Stimulated activated CD4-positive, alpha-beta T cell treated with anti-CD3 and anti-CD28 coated beads, TNF-alpha, amount 100 ng/mL, for 4 hours (primary cell): ENCODE measurements around the gene FSIP1.

Experiments
- DNase-seq, 3 experiments: peaks; one replicate each; pipeline ENCODE4 v3.0.0-alpha.2; 2020; ENCODE audit warnings: low read depth in 3 of 3

Gene FSIP1

DNA sequence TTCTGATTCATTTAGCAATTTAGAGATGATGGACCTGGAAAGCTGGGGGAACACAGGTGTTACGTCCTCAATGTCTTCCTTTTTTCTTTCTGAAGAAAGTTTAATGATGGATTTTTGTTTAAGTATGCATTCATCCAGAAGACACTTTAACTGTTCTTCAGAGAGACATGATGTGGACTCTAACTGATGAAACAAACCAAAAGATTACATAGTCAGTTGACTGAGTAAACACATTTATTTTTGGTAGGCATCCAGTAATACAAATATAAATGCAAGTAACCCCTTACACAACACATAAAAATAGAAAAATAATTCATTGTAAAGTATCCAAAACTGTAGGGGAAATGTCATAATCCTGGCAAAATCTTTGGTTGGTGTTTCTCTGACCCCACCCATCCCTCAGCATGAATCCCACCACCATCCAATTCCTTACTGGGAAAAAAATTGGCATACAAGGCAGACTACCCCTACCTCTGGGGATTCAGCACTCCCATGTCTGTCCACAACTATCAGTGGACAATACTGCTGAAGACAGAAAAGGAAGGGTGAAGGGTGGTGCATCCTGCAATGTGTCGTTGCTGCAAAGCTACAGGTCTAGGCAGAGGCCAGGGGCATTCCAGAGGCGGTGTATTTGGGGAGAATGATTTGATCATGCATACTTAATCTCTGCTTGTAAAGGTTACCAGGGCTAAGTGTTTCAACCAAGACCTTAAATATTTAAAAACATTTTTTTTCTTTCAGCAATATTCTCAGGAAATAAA is 164.4 kb downstream of the FSIP1 start:
- DNase-seq: no peak

DNA sequence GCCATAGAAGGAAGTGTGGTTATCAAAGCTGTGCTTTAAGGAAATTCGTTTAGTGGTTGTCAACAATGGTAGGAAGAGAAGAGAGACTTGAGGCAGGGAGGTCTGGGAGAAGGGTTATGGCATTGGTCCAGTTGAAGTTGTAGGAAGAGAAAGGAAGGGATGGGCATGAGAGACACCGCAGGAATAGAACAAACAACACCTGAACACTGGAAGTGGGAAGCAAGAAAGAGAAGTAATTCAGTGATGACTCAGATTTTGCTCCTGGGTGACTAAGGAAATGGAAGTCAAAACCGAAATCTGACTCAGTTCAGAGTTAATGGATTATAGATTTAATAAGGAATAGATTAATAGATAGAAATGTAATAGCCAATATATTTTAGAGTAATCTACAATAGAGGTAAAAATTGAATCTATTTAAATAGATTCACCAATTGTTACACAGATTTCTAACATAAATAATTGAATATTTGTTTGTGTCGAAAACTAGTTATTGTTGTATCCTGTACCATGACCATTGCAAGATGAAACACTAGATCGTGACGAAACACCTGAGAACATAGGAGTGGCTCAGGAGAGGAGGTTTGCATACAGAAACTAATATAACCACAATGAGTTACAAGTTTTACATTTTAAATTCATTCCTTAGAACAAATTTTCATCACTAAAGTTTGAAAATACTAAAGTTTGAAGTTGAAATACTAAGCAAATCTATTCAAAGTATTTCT is 165.7 kb downstream of the FSIP1 start:
- no peak for DNase-seq

DNA sequence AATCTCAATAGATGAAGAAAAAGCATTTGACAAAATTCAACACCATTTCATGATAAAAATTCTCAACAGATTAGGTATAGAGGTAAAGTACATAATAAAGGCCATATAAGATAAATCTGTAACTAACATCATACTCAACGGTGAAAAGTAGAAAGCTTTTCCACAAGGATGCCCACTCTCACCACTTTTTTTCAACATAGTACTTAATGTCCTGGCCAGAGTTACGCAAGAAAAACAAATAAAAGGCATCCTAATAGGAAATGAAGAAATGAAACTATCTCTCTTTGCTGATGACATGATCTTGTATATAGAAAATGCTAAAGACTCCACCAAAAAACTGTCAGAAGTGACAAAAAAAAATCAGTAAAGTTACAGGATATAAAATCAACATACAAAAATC is 168.8 kb downstream of the FSIP1 start:
- DNase-seq: no peak

DNA sequence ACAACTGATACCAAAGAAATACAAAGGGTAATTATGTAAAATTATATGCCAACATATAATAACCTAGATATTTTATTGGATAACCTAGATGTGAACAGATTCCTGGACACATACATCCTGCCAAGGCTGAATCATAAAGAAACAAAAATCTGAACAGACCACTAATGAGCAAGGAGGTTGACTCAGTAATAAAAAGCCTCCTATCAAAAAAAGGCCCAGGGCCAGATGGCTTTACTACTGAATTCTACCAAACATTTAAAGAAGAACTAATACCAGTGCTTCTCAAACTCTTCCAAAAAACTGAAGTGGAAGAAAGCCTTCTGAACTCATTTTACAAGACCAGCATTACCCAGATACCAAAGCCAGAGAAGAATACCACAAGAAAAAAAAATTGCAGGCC is 169.4 kb downstream of the FSIP1 start:
- no peak for DNase-seq

GRCh38 chr15:39610665-39611064 is 172.0 kb downstream of the FSIP1 start:
- no peak for DNase-seq

DNA sequence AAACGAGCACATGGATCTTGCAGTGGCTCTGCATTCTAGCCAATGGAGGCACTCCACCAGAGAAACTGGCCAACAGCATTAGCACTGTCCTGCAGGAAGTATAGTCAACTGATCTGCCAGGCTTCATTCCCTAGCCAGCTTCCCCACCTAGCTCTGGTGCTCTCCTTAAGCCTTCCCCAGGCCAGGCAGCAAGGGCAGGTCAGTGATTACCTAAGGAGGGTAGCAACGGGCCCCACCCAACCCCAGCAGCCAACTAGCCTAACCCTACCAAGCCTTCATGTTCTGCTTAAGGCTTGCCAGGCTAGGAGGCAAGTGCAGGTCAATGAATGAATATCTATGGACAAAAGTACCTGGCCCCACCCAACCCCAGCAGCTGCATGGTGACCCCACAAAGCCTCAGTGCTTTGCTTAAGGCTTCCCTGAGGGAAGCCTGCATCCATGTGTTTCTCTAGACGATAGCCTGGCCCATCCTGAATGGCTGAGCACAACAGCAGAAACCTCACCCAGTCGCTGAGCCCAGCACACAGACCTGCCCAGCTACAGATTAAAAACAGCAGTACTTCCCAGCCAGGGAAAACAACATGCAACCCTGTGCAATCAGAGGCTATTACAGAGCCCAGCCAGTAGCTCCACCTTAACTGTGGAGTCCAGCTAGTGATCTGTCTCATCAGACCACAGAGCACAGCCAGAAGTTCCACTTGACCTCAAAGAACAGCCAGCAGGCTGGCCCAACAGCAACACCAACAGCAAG is 173.3 kb downstream of the FSIP1 start:
- DNase-seq: no peak

DNA sequence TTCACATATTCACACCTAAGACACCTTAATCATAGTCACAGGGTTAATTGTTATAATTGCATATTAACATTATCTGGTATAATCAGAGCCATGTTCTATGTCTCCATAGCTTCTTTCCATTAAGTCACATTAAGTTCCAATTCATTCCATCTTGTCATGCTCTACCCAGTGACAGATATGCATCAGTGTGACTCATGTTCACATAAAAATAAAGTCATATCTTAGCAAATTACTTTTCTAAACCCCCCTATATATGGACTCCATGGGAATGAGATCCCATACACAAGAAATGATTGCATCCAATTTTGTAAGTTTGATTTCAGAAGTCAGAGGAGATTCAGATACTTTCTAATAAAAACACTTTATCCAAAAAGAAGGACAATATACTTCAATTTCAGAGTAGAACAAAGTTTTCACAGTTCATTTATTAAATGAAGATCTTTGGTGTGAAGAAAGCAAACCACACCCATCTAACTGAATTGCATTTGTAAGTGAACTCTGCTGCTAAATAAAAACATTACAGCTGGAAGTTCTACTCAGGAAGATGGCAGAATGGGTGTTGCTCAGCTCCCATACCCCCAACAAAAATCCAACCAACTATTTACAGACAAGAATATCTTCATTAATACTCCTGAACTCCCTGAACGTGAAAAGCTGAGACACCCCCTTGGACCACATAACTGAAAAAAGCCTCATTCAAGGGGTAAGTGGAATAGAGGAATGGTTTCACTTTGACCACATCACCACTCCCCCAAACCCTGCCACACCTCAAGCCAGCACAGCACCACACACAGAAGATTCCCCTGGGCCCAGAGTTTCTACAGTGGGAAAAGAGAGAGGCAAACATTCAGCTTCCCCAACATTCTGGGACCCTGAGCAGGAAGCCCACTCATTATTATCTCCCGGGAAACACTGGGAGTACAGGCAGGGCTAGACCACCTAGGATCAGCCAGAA is 174.2 kb downstream of the FSIP1 start:
- DNase-seq: no peak

DNA sequence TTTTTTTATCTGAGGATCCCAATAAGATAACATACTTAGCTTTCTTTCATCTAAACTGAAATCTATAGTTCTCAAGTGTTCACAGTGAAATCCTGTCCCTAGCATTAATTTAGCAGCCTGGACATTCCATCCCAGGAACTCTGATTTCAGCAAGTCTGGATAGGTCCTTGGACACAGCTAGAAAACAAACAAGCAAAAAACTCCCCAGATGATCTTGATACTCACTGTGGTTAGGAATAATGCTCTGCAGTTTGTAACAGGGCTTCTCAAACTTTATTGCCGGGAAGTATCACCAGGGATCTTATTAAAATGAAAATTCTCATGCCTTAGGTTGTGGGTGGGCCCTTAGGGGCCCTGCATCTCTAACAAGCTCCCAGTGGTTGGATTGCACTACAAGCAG is 177.5 kb downstream of the FSIP1 start:
- DNase-seq: no peak

DNA sequence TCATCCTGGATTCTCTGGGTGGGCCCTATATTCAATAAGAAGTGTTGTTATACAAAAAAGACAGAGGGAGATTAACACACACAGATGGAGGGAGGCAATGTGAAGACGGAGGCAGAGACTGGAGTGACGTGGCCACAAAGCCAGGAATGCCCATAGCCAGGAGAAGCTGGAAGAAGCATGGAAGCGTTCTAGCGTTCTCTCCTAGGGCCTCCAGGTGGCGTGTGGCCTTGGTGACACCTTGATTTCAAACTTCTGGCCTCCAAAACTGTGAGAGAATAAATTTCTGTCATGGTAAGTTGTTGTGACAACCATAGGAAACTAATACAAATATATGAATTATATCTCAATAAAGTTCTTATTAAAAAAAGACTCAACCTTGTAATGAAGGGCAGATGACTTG is 180.5 kb downstream of the FSIP1 start:
- DNase-seq: no peak

DNA sequence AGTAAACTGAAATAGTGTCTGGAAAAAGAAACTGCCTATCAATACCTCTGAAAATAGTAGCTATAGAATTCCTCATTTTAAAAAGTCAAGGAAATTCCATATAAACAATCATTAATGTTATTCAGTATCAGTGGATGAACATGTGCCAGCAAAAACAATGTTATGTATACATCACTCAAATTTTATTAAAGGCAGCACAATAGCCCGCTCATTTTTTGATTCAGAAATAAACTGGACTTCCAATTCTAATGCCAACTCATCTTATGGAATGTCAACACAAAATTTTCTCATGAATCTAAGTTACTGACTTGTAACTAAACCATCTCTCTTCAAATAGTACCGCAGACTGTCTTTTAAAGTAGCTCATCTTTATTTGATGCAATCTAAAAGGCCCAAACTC is 182.8 kb downstream of the FSIP1 start:
- no peak for DNase-seq

DNA sequence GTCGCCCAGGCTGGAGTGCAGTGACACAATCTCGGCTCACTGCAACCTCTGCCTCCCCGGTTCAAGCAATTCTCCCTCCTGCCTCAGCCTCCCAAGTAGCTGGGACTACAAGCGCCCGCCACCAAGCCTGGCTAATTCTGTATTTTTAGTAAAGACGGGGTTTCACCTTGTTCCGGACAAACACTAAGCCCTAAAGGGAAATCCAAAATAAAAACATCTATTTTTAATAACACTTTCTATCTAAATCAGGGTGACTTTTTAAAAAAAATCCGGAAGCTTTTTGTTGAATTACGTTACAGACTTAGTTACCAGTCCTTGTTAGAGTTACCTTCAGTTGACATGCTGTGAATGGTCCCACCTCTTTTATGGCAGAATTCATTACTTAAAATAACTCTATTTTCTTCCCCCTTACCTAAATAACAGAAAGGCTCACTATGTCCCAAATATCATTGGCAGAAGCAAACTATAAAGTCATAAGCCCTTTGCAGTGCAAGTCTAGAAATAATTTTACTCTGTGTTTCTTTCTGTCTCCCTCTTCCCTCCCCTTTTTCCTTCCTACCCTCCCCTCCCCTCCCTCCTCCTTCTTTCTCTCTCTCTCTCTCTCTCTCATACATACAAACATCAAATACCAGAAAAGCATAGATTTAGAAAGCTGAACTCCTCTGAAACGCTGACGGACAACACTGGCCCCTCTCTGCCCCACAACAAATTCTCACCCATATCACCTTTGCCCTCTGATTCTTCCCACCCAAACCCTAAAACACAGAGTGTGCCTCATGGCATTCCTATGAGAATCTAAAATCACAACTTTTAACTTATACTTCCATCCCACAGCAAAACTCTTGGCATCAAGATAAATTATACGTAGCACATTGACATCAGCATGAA is 183.4 kb downstream of the FSIP1 start:
- DNase-seq: no peak

DNA sequence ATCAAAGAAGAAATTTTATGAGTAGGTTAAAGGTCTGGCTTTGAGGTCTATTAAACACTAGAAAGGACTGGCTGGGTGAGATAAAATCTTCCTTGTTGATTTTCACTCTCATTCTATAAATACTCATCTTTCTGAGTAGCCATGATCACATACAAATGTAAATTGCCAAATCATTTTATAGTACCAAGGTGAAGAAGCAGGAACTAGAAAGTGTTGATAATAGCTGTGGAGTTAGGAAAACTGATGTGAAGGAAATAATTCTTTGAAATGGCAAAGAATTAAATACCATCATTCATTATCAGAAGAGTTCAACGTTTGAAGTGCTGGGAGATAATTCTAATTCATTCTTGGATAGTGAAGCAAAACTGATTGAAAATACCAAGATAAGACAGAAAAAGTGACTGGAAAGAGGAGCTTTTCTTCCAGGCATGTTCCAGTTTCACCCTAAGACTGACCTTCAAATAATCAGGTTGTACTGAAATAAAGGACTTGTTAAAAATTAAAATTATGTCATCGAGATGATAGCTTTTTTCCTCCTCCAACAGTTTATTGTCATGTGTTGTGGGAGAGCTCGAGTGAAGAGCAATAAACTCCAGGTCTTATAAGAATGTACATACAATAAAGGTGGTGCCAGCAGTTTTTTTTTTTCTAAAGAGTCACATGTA is 184.3 kb downstream of the FSIP1 start:
- DNase-seq: no peak

- DNase-seq: no peak
Measured at GRCh38 chr15:39597751-39598185, 184.9 kb downstream of the FSIP1 start.

DNA sequence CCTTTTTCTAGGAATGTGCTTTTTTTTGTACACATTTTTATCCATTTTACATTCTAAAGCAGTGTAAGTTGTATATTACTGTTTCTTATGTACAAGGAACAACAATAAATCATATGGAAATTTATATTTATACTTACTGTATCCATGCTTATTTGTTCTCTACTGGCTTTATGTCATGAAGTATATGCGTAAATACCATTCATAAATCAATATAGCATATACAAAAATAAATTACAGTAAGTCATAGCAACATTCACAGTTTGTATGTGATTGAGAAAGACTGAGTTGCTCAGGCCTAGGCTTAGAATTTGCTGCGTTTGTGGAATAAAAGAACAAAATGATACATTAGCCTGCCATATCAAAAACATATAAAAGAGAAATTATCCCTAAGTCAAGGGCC is 185.3 kb downstream of the FSIP1 start:
- DNase-seq: no peak

- no peak for DNase-seq
Measured at GRCh38 chr15:39596358-39597051, 186.1 kb downstream of the FSIP1 start.

- DNase-seq: no peak
Measured at GRCh38 chr15:39595338-39596221, 187.1 kb downstream of the FSIP1 start.

DNA sequence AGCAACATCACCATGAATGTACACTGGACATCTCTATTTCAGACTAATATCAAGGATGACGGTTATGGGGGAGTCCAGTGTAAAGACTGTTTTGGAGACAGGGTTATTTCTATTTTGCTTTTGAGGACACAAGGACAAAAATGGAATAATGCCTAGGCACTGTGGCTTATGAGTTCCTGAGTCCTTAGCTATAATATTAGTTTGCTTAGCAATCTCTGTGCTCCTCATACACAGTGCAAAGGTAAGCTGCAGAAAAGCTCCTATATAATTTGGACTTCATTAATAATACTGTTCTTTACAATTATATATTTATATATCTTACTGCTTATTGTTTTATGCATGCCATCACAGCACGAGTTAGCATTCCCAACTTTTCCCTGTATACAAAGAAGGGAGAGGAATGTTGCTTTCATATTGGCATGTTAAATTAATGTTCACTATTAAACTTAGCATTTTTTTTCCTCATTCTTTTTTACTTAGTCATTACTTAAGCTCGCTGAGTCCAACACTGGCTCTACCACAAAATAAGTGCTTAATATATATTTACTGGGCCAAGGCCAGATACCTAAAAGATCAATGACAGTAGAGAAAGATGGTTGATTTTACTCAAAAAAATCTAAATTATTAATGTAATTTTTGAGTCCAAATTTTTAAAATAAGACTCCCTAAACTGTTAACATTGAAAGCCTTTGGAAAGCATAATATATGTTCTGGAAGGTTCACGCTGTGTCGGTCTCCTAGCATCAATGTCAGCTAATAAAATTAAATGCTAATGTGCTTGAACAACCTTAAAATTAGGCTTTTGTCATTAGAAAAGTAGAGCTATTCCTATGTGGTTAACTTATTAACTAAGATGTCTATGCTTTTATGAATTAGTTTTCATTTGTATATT is 187.9 kb downstream of the FSIP1 start:
- no peak for DNase-seq
